ENCODE measurements around the gene EFCAB11.

DNA sequence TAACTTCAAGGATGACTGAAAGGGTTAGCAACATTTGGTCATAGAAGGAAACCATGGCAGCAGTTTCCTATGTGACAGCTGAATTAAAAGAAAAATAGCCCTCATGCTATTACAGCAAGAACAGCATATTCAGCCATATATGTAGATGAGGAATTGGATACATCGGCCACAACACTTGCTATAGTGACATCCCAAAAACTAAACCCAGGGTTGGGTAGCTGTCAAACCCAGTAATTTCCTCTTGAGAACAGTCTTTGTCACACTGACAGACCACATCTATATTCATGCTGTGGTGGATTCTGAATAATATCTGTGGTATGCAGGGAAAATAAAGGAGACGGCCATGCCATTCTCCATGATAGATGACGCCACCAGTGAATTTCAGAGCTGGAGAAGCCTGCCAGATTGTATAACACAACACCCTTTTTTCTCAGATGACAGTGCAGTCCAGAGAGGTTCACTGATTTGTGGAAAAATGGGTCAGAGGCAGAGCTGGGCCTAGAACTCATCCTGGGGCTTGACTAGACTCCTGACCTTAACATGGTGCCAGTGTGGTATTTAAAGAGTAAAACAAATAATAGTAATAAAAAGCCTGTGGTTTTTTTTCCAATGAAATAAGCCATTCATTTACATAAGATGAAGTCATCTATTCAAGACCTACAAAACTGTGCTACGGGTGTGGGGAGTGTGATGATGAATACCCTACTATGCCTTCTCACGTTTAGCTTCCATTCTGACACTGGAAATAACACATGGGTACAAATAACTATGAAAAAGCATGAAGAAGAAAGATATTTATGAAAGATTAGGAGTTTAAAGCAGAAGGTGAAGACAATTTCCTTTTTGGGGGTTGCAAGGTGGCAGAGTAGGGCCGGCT is 32.3 kb downstream of the EFCAB11 start:
- TF ChIP-seq, protein P1, sequence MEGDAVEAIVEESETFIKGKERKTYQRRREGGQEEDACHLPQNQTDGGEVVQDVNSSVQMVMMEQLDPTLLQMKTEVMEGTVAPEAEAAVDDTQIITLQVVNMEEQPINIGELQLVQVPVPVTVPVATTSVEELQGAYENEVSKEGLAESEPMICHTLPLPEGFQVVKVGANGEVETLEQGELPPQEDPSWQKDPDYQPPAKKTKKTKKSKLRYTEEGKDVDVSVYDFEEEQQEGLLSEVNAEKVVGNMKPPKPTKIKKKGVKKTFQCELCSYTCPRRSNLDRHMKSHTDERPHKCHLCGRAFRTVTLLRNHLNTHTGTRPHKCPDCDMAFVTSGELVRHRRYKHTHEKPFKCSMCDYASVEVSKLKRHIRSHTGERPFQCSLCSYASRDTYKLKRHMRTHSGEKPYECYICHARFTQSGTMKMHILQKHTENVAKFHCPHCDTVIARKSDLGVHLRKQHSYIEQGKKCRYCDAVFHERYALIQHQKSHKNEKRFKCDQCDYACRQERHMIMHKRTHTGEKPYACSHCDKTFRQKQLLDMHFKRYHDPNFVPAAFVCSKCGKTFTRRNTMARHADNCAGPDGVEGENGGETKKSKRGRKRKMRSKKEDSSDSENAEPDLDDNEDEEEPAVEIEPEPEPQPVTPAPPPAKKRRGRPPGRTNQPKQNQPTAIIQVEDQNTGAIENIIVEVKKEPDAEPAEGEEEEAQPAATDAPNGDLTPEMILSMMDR (conservative IDR thresholded peaks at IDR 0.05): no peak
- TF ChIP-seq ZFX (IDR thresholded peaks at IDR 0.05): no peak

Data from C4-2B (cell line).